Calu3 (cell line): ENCODE data around the gene JMJD7. TPM values are rescaled to one million over a fixed set of nuclear protein-coding genes. Genes with fewer than 3 reads are reported as not detected.

Experiments used
- BruUV-seq: library from RNA; stranded (reverse); fragments of 400-500 nt; replicated peaks from 2 replicates; lab custom pipeline; 2021; lab: Mats Ljungman, UMichigan
- CTCF ChIA-PET: fragments of 300-600 bp; sonication (Branson Sonifier 250); formaldehyde crosslinking; loops from one replicate; lab custom pipeline; 2022; ENCODE audit warnings: antibody characterized with exemption; lab: Charles Lee
- DNase-seq: peaks from one replicate; pipeline ENCODE4 v3.0.0; 2022
- H3K27ac Mint-ChIP-seq: one replicate; pipeline ENCODE4 v1.8.0; 2022; ENCODE audit warnings: mixed read lengths; ENCODE audit not compliant: unreplicated experiment
- H3K27me3 Mint-ChIP-seq: one replicate; pipeline ENCODE4 v1.8.0; 2022; ENCODE audit warnings: mixed read lengths; ENCODE audit not compliant: unreplicated experiment
- H3K36me3 Mint-ChIP-seq: one replicate; pipeline ENCODE4 v1.8.0; 2022; ENCODE audit warnings: mild to moderate bottlenecking, moderate library complexity, mixed read lengths; ENCODE audit not compliant: insufficient read depth, unreplicated experiment
- H3K4me1 Mint-ChIP-seq: one replicate; pipeline ENCODE4 v1.8.0; 2022; ENCODE audit warnings: mild to moderate bottlenecking, low read depth, mixed read lengths; ENCODE audit not compliant: unreplicated experiment
- H3K4me3 Mint-ChIP-seq: one replicate; pipeline ENCODE4 v1.8.0; 2022; ENCODE audit warnings: mild to moderate bottlenecking, low read depth, moderate library complexity, mixed read lengths; ENCODE audit not compliant: unreplicated experiment
- H3K9me3 Mint-ChIP-seq: one replicate; pipeline ENCODE4 v1.8.0; 2022; ENCODE audit warnings: low read depth, mixed read lengths; ENCODE audit not compliant: unreplicated experiment
- intact Hi-C: fragments of 100-400 bp; cut with micrococcal nuclease; formaldehyde crosslinking; loops from one replicate; pipeline ENCODE4 v1.10.0; 2022; ENCODE audit not compliant: unreplicated experiment
- total RNA-seq: library from RNA; stranded (reverse); gene quantifications from 2 replicates; pipeline ENCODE4 v1.2.3, GENCODE V29; 2022
- TF ChIP-seq, protein P1 (sequence below): fragments of 200-600 bp; IDR thresholded peaks from one replicate; pipeline ENCODE4 v1.8.0; 2022; ENCODE audit warnings: antibody characterized with exemption; ENCODE audit not compliant: unreplicated experiment

The JMJD7 gene
- total RNA-seq, 1 experiment from 2014 or later: 9.4 TPM

DNA sequence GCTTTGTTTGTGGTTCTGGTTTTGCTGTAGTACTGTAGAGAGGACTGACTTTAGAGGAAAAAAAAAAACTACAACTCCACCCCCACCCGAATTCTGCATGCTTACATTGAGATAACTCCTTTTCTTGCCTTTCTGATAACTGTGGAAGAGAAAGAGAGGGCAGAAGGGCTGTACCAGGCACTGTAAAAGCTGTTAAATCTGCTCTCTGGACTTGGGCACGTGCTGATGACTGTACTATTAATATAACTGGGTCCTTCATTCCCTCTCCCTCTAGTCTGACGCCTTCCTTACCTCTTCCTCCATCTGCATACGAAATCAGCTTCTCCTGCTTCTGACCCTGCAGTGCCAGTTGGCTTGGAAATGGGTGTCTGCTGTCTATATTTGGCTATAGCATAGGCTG lies 38.7 kb upstream of the JMJD7 start:
- CTCF ChIA-PET: no interaction called here
- DNase-seq: no peak
- Mint-ChIP-seq H3K4me1 (peaks cover 10% of the 10 kb centered on the region), H3K9me3 (no peaks in the 10 kb centered on the region), H3K36me3 (no peaks in the 10 kb centered on the region), H3K27ac (no peak overlapping the region), H3K27me3 (no peaks in the 10 kb centered on the region), H3K4me3 (no peak overlapping the region)
- TF ChIP-seq, protein P1, sequence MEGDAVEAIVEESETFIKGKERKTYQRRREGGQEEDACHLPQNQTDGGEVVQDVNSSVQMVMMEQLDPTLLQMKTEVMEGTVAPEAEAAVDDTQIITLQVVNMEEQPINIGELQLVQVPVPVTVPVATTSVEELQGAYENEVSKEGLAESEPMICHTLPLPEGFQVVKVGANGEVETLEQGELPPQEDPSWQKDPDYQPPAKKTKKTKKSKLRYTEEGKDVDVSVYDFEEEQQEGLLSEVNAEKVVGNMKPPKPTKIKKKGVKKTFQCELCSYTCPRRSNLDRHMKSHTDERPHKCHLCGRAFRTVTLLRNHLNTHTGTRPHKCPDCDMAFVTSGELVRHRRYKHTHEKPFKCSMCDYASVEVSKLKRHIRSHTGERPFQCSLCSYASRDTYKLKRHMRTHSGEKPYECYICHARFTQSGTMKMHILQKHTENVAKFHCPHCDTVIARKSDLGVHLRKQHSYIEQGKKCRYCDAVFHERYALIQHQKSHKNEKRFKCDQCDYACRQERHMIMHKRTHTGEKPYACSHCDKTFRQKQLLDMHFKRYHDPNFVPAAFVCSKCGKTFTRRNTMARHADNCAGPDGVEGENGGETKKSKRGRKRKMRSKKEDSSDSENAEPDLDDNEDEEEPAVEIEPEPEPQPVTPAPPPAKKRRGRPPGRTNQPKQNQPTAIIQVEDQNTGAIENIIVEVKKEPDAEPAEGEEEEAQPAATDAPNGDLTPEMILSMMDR: no peak
- BruUV-seq: no TSS peak
- intact Hi-C loops: no loop called here

DNA sequence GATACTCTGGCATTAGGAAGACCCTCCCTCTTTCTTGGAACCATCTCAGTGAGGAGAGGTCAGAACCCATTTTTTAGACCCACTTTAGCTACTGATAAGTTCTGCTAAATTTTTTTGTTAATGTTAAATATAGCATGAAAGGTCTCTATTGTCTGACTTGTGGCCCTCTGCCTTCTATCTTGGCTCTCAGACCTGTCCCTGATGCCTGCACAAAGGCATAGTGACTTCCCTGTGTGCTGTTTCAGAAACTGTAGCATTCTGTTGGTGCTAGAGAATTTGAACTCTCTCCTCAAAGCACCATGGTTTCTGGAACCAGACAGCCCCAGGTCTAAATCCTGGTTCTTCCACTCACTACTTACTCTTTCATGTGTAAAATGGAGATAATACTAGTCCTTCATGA lies 38.2 kb upstream of the JMJD7 start:
- no peak overlapping the region for H3K27ac Mint-ChIP-seq
- intact Hi-C loops: no loop called here

DNA sequence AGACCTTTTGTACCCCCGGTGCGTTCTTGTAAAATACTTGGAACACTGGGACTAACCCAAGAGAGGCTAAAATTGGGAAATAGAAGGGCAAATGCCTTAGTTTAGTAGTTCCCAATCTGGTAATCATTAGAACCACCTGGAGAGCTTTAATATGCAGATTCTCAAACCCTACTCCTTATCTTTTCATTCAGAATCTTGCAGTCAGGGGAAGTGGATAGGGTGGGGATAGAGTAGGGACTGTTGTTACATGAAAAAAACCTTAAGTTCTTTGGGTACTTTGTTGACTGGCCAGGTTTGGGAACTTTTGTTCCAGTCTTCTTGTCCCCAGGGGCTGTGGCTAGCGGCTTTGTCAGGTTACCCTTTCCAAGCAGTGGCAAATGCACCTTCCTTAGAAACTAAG lies 37.7 kb upstream of the JMJD7 start:
- Mint-ChIP-seq H3K4me3 (no peak overlapping the region), H3K27ac (no peak overlapping the region), H3K27me3 (no peaks in the 10 kb centered on the region), H3K4me1 (peaks cover 10% of the 10 kb centered on the region), H3K36me3 (no peaks in the 10 kb centered on the region), H3K9me3 (no peaks in the 10 kb centered on the region)
- CTCF ChIA-PET: interaction anchor here (0.7 kb wide), 1 partner anchor 1204 kb away, joined by 3 read pairs; no protein-coding TSS in a partner anchor
- TF ChIP-seq, protein P1: no peak
- intact Hi-C loops: no loop called here
- DNase-seq: no peak
- no TSS peak for BruUV-seq

More for the DNA sequence above, 38.2 kb upstream of the JMJD7 start:
- CTCF ChIA-PET: no interaction called here
- H3K36me3 Mint-ChIP-seq: no peaks in the 10 kb centered on the region
- H3K4me1 Mint-ChIP-seq: peaks cover 10% of the 10 kb centered on the region
- no peaks in the 10 kb centered on the region for H3K9me3 Mint-ChIP-seq
- H3K4me3 Mint-ChIP-seq: no peak overlapping the region
- H3K27me3 Mint-ChIP-seq: no peaks in the 10 kb centered on the region
- BruUV-seq: no TSS peak
- TF ChIP-seq, protein P1: no peak
- no peak for DNase-seq

DNA sequence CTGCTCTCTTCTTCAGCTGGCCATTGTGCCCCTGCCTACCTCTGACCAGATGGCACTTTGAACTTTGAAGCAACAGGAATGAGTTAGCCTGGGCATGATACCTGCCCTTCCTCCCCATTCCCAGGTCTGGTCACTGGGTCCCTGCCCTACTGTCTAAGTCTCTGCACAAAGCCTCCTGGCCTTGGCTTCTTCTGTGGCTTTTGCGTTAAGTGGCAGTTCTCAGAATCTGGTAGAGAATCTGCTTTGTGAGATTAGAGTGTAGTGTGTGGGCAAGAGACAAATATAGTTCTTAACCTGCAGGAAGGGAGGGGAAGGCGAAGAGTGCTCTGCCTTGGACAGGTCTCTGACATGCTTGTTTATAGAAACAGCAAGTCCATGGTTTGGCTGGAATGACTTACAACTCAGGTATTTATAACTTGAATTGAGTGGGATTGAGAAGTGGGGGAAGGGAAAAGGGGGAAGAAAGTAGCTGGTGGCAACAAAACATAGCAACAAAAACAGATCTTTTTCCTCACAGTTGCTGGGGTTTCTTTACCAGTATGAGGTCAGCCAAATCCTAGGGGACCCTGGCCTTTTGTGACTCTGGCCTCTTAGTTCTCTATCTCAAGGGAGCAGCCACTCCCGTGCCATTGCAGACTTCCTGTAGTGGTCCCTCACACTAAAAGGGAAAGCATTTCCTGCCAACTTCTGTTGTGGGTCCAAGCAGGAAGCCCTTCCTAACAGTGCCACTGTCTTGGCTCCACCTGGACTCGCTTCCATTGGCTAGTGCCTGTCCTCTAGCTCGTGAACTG lies 36.9 kb upstream of the JMJD7 start:
- H3K27me3 Mint-ChIP-seq: no peaks in the 10 kb centered on the region
- no peak overlapping the region for H3K27ac Mint-ChIP-seq
- no peak overlapping the region for H3K4me3 Mint-ChIP-seq
- CTCF ChIA-PET: interaction anchor here (0.7 kb wide), 1 partner anchor 1204 kb away, joined by 3 read pairs; no protein-coding TSS in a partner anchor
- no TSS peak for BruUV-seq
- no peak for DNase-seq
- H3K36me3 Mint-ChIP-seq: no peaks in the 10 kb centered on the region
- TF ChIP-seq, protein P1: no peak
- H3K4me1 Mint-ChIP-seq: peaks cover 10% of the 10 kb centered on the region
- H3K9me3 Mint-ChIP-seq: no peaks in the 10 kb centered on the region
- intact Hi-C loops: no loop called here
